HL-60/S4 treated with phorbol 12-myristate 13-acetate at 8.2 ng/mL for 4 days and 3 days (cell line): ENCODE measurements around the gene STAU1.
"Not testable (repeated sequence)": the region's sequence is repeated elsewhere in the genome, so short reads cannot be mapped to it uniquely, and the experiment has no call there.

ENCODE experiments used
- in situ Hi-C: fragments of 300-500 bp; cut with MboI; formaldehyde crosslinking; loops from 2 replicates; pipeline ENCODE4 v1.15.0; 2022; ENCODE audit warnings: low sequenced_read_pairs

Gene STAU1

GRCh38 chr20:49207076-49207475, 18.9 kb upstream of the STAU1 start:
- in situ Hi-C loops: no loop called here

GRCh38 chr20:49203746-49204145, 15.6 kb upstream of the STAU1 start:
- in situ Hi-C loops: no loop called here

- in situ Hi-C loops: no loop called here
Observed at GRCh38 chr20:49203011-49203410, 14.9 kb upstream of the STAU1 start.

GRCh38 chr20:49199729-49200293, 11.7 kb upstream of the STAU1 start:
- in situ Hi-C loops: no loop called here

GRCh38 chr20:49192944-49193518, 4.9 kb upstream of the STAU1 start:
- in situ Hi-C loops: not testable (repeated sequence)

GRCh38 chr20:49187330-49187850, 744 bp downstream of the STAU1 start:
- in situ Hi-C loops: no loop called here

GRCh38 chr20:49186535-49187329, 1.4 kb downstream of the STAU1 start:
- in situ Hi-C loops: no loop called here

GRCh38 chr20:49185071-49185761, 2.9 kb downstream of the STAU1 start:
- in situ Hi-C loops: no loop called here

- in situ Hi-C loops: no loop called here
Observed at GRCh38 chr20:49184691-49185070, 3.5 kb downstream of the STAU1 start.

GRCh38 chr20:49184084-49184501, 4.0 kb downstream of the STAU1 start:
- in situ Hi-C loops: not testable (repeated sequence)

GRCh38 chr20:49183444-49183843, 4.7 kb downstream of the STAU1 start:
- in situ Hi-C loops: no loop called here

- in situ Hi-C loops: no loop called here
Observed at GRCh38 chr20:49181265-49181877, 6.8 kb downstream of the STAU1 start.

- in situ Hi-C loops: no loop called here
Observed at GRCh38 chr20:49179368-49180277, 8.5 kb downstream of the STAU1 start.

- in situ Hi-C loops: no loop called here
Observed at GRCh38 chr20:49174183-49174582, 14.0 kb downstream of the STAU1 start.

GRCh38 chr20:49172413-49172812, 15.7 kb downstream of the STAU1 start:
- in situ Hi-C loops: no loop called here

- in situ Hi-C loops: no loop called here
Observed at GRCh38 chr20:49171909-49172308, 16.2 kb downstream of the STAU1 start.

GRCh38 chr20:49170714-49171113, 17.4 kb downstream of the STAU1 start:
- in situ Hi-C loops: no loop called here

GRCh38 chr20:49169547-49169946, 18.6 kb downstream of the STAU1 start:
- in situ Hi-C loops: no loop called here

GRCh38 chr20:49168864-49169263, 19.3 kb downstream of the STAU1 start:
- in situ Hi-C loops: not testable (repeated sequence)
